ENCODE results near the gene WDR48. TPM values are rescaled to one million over a fixed set of nuclear protein-coding genes. Genes with fewer than 3 reads are reported as not detected.
"Not testable (repeated sequence)": the region's sequence is repeated elsewhere in the genome, so short reads cannot be mapped to it uniquely, and the experiment has no call there.

WDR48 gene
- total RNA-seq, 2 donors from 2014 or later = 15.8 to 16.5 TPM

DNA sequence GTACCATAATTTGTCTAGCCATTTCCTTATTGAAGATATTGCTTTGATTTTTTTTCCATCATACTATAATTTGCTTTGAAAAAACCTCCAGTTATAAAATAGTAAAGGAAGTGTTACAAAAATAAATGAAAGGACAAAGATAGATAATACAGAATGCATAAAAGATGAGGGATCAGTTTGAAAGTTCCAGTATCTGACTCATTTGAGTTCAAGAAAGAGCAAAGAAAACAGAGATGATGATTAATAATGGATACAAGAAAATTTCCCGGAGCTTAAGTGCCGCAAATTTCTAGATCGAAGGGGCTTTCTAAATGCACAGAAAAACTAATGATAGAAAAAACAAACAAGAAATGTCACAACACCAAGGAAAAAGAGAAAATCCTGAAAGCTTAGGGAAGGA, 4.3 kb downstream of the WDR48 start:
- TF ChIP-seq, protein P1, sequence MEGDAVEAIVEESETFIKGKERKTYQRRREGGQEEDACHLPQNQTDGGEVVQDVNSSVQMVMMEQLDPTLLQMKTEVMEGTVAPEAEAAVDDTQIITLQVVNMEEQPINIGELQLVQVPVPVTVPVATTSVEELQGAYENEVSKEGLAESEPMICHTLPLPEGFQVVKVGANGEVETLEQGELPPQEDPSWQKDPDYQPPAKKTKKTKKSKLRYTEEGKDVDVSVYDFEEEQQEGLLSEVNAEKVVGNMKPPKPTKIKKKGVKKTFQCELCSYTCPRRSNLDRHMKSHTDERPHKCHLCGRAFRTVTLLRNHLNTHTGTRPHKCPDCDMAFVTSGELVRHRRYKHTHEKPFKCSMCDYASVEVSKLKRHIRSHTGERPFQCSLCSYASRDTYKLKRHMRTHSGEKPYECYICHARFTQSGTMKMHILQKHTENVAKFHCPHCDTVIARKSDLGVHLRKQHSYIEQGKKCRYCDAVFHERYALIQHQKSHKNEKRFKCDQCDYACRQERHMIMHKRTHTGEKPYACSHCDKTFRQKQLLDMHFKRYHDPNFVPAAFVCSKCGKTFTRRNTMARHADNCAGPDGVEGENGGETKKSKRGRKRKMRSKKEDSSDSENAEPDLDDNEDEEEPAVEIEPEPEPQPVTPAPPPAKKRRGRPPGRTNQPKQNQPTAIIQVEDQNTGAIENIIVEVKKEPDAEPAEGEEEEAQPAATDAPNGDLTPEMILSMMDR (IDR thresholded peaks at IDR 0.05) = no peak
- no peak for TF ChIP-seq POLR2A (IDR thresholded peaks at IDR 0.05)
- DNase-seq (no peak), ATAC-seq (no peak)
- Histone ChIP-seq H3K36me3 (replicated peaks in 1 of 2; ENCODE audit: insufficient read depth in 1 of 2, low read depth in 2 of 2) (no peaks in the 10 kb centered on the region), H3K4me1 (peaks cover 12% of the 10 kb centered on the region), H3K27me3 (no peaks in the 10 kb centered on the region), H3K4me3 (no peak overlapping the region), H3K27ac (no peak overlapping the region), H3K9me3 (no peaks in the 10 kb centered on the region)
- intact Hi-C loops (cut with DNase I) = no loop called here
- WGBS, 2 donors = 75 to 76% methylated on average over 3 of the region's 3 CpGs

DNA sequence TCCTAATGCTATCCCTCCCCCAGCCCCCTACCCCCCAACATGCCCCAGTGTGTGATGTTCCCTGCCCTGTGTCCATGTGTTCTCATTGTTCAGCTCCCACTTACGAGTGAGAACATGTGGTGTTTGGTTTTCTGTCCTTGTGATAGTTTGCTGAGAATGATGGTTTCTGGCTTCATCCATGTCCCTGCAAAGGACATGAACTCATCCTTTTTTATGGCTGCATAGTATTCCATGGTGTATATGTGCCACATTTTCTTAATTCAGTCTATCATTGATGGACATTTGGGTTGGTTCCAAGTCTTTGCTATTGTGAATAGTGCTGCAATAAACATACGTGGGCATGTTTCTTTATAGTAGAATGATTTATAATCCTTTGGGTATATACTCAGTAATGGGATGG, 9.4 kb downstream of the WDR48 start:
- WGBS, 2 donors = 88% methylated on average over 2 of the region's 2 CpGs
- H3K4me1 ChIP-seq; H3K27ac ChIP-seq; ATAC-seq; H3K4me3 ChIP-seq; intact Hi-C loops (cut with DNase I); H3K9me3 ChIP-seq; H3K27me3 ChIP-seq; DNase-seq; H3K36me3 ChIP-seq (replicated peaks in 1 of 2; ENCODE audit: insufficient read depth in 1 of 2, low read depth in 2 of 2): not testable (repeated sequence)

DNA sequence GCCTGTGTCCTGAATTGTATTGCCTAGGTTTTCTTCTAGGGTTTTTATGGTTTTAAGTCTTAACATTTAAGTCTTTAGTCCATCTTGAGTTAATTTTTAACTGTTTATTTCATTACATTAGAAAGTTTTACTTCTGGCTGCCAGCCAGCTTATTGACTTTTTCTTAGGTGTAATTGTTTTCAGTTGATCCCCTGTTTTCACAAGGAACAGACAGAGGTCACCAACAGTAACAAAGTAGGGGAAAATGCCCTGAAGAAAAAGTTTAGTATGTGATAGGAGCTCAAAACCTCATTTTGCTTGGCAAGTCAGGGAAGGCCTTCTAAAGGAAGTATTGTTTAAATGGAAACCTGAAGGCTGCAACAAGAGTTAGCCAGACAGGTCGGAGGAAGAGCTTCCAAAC, 10.4 kb downstream of the WDR48 start:
- TF ChIP-seq, protein P1 (IDR thresholded peaks at IDR 0.05) = no peak
- TF ChIP-seq POLR2A (IDR thresholded peaks at IDR 0.05) = no peak
- 71 to 84% methylated on average over 1 of the region's 1 CpG for WGBS, 2 donors
- H3K9me3 ChIP-seq = no peaks in the 10 kb centered on the region
- DNase-seq (no peak), ATAC-seq (no peak)
- no peak overlapping the region for H3K27ac ChIP-seq
- H3K27me3 ChIP-seq = no peaks in the 10 kb centered on the region
- H3K4me3 ChIP-seq = no peak overlapping the region
- peaks cover 0 to under 1% of the 10 kb centered on the region in 2 donors for H3K36me3 ChIP-seq (replicated peaks in 1 of 2; ENCODE audit: insufficient read depth in 1 of 2, low read depth in 2 of 2)
- H3K4me1 ChIP-seq = peaks cover 9% of the 10 kb centered on the region
- intact Hi-C loops (cut with DNase I) = no loop called here

DNA sequence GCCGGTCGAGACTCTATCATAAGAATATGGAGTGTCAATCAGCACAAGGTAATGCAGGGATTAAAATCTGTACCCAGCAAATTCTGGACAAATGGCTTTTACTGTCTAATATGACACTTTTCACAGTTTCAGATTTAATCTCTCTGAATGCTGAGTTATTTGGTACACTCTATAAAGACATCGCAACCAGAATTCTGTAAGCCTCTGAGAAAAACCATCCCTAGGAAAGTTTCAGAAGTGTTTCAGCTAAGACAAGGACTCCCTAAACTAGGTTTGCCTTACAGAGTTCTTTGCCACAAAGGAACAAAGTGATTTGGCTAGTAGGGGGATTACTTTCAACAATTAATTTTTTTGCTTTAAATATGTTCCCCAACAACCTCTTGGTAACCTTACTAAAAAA, 11.3 kb downstream of the WDR48 start:
- Histone ChIP-seq H3K9me3 (no peaks in the 10 kb centered on the region), H3K36me3 (replicated peaks in 1 of 2; ENCODE audit: insufficient read depth in 1 of 2, low read depth in 2 of 2) (peaks cover 0 to 4% of the 10 kb centered on the region in 2 donors), H3K4me1 (peaks cover 9% of the 10 kb centered on the region), H3K27me3 (no peaks in the 10 kb centered on the region), H3K27ac (no peak overlapping the region), H3K4me3 (no peak overlapping the region)
- WGBS, 2 donors = 96 to 98% methylated on average over 3 of the region's 3 CpGs
- intact Hi-C loops (cut with DNase I) = no loop called here
- TF ChIP-seq, protein P1 (IDR thresholded peaks at IDR 0.05) = no peak
- no peak for TF ChIP-seq POLR2A (IDR thresholded peaks at IDR 0.05)
- no peak for DNase-seq
- ATAC-seq = no peak

DNA sequence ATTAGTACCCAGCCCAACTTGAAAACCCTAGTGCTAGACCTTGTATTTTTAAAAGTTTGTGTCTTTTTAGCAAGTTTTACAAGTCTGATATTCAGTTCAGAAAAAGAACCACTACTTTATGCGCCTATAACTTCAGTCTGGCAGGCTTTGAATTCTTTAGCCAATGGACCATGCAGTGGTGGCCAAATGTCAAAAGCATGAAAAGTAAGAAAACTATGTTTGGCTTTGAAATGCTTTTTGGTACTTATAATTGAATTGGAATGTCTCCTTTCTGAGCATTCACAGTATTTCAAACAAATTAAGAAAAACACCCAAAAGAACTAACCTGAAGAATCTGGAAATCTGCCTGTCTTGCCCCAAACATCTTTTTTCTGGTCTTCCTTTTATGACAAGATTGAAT, 12.8 kb downstream of the WDR48 start:
- no peak overlapping the region for H3K27ac ChIP-seq
- H3K27me3 ChIP-seq = no peaks in the 10 kb centered on the region
- H3K36me3 ChIP-seq (replicated peaks in 1 of 2; ENCODE audit: insufficient read depth in 1 of 2, low read depth in 2 of 2) = peaks cover 0 to 6% of the 10 kb centered on the region in 2 donors
- no peak overlapping the region for H3K4me3 ChIP-seq
- DNase-seq (no peak), ATAC-seq (no peak)
- 94 to 100% methylated on average over 1 of the region's 1 CpG for WGBS, 2 donors
- peaks cover 9% of the 10 kb centered on the region for H3K4me1 ChIP-seq
- H3K9me3 ChIP-seq = no peaks in the 10 kb centered on the region
- TF ChIP-seq POLR2A (IDR thresholded peaks at IDR 0.05) = no peak
- TF ChIP-seq, protein P1 (IDR thresholded peaks at IDR 0.05) = no peak
- intact Hi-C loops (cut with DNase I) = no loop called here
